DMS 273 (cell line): ENCODE data around the gene OSBPL10.
"Not testable (repeated sequence)": the region's sequence is repeated elsewhere in the genome, so short reads cannot be mapped to it uniquely, and the experiment has no call there.

Source experiments
- DNase-seq: peaks from one replicate; lab custom pipeline; 2025; ENCODE audit not compliant: unreplicated experiment; lab: John Stamatoyannopoulos, UW

OSBPL10 gene

GRCh38 chr3:31981206-31982181 lies at the start of gene OSBPL10, which contains the start of gene ZNF860:
TSS of gene OSBPL10 (minus strand) at chr3:31981262. CDS start at chr3:31981179, 83 bp downstream.
TSS of gene ZNF860 (plus strand) at chr3:31981750. CDS start at chr3:31989080, 7,330 bp downstream.
- peak; percentile 87 for DNase-seq

DNA sequence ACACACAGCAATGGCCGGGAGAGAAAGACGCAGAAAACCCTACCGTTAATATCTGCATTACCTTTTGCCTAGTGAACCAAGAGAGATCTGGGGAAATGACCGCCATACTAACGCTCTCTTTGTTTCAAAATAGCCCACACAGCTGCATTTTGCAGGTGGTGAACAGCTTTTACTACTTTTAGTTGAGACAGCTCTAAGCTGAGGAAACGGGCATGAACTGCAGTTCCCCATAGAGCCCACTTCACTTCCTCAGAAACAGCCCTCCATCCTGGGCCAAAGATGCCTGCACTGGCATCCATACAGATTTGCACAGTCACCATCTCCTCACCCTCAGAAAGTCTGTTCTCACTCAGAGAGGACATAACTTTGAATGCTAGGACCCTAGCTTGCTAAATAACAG lies 45.5 kb upstream of the OSBPL10 start:
- DNase-seq: no peak

- DNase-seq: no peak
Measured at GRCh38 chr3:32022947-32023346, 41.9 kb upstream of the OSBPL10 start.

- DNase-seq: no peak
Measured at GRCh38 chr3:32021748-32022147, 40.7 kb upstream of the OSBPL10 start.

GRCh38 chr3:32021155-32021554 lies 40.1 kb upstream of the OSBPL10 start:
- DNase-seq: no peak

DNA sequence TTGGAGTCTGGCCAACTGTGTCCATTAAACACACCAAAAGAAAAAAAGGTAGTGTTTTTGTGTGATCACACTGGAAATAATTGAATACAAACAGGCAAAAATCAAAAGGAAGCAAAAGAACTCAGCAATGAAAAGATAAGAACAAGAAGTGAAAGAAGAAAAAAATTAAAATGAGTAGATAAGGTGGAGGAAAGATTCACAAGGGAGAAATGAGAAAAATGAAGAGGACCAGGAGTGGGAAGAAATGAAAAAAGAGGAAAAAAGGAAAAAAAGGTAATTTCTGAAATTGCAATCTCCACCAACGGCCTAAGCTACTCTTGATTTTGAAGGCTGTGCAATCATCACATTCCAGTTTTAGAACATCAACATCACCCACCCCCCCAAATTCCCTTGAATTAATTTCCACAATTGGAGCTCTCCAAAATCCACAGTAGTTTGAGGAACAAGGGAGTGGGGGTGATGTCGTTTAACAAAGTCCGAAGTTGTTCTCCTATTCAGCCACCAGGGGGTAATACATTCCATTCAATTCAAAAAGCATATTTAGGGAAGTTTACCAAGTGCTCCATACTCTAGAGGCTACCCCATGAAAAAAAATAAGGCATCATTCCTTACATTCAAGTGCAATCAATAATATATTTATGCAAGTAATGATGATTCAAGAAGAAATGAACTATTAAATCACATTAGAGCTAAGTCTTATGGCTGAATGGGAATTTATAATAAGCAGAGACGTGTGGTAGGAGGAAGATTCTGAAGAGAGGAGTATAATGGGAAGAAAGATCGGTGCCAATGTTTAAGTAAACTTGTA lies 37.9 kb upstream of the OSBPL10 start:
- DNase-seq: peak; percentile 62

DNA sequence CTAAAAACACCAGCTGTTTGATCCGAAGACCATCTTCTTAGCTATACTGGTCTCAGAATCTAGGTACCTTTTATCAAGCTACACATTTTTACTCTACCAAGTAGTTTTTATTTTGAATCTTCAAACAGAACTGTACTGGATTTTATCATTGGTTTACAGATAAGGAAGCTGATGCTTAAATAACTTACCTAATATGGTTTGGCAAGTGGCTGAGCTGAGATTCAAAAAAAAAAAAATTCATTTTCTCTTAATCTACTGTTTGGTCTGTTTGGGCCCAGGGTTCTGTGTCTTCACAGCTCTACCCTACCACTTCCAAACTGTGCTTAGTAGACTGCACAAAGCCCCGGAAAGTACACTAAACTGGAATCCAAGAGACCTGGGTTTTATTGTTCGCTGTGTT lies 36.2 kb upstream of the OSBPL10 start:
- no peak for DNase-seq

DNA sequence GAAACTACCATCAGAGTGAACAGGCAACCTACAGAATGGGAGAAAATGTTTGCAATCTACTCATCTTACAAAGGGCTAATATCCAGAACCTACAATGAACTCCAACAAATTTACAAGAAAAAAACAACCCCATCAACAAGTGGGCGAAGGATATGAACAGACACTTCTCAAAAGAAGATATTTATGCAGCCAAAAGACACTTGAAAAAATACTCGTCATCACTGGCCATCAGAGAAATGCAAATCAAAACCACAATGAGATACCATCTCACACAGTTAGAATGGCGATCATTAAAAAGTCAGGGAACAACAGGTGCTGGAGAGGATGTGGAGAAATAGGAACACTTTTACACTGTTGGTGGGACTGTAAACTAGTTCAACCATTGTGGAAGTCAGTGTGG lies 34.6 kb upstream of the OSBPL10 start:
- not testable (repeated sequence) for DNase-seq

GRCh38 chr3:32010699-32011098 lies 29.6 kb upstream of the OSBPL10 start:
- DNase-seq: not testable (repeated sequence)

DNA sequence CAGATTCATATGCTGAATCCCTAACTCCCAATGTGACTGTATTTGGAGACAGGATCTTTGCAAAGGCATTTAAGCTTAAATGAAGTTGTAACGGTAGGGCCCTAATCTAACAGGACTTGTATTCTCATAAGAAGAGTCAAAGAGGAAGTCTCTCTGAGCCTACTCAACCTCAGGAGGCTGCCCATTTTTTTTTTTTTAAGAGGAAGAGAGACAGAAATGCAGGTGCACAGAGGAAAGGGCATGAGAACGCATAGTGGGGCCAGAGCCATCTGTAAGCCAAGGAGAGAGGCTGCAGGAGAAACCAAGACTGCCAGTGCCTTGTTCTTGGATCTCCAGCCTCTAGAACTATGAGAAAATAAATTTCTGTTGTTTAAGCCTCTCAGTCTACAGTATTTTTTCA lies 28.9 kb upstream of the OSBPL10 start:
- no peak for DNase-seq

DNA sequence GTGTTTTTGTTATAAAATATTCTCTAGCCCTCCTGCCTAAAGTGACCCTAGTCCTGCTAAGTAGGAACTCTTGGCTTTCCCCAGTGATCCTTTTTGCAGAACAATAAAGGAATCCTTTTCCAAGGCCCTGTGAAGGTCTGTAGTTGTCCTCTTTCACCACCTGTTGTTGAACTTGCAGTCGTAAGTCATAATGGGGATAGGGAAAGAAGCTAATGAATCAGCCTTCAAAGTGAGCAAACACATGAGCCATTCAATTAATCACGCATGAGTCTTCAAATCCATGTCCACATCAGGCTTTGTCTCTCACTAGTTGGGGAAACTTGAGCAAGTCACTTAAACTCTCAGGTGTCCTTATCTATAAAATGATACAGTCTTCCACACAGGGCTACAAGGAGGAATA lies 28.0 kb upstream of the OSBPL10 start:
- no peak for DNase-seq

GRCh38 chr3:32004113-32004765 lies 23.2 kb upstream of the OSBPL10 start:
- DNase-seq: peak; percentile 82

- DNase-seq: no peak
Measured at GRCh38 chr3:32003380-32003779, 22.3 kb upstream of the OSBPL10 start.

DNA sequence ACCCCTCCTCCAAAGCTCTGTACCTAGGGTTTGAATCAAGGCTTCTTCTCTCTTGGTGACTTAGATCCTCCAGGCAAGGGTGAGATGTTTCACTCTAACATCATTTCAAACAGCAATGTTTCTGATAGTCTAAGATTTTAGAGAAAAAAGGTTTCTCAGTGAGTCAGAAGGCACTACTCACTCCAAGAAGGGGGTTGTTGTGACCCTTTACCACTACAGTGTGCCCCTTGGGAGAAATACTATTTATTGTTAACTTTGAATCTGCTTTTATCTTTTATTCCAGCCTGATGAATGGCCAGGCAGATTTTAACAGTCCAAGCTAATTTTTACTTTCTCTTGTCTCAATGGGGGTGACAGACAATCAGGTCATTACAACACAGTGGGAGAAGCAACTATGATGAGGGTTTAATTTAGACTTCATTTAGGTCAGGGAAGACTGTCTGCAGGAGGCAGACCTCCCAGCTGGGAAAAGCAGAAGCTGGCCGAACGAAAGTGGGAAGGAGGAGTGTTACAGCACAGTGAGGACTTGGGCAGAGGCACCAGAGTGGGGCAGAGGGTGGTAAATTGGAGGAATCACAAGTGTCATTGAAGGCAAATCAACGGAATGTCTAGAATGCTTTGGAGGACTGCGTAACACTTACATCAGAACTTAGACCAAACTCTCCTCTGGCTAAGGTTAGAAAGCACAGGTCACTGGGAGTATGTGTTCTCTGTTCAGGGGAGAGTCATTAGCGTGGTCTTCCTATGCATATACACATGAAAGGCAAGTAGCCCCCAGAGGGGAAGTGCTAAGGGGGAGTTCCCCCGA lies 21.7 kb upstream of the OSBPL10 start:
- DNase-seq: no peak

DNA sequence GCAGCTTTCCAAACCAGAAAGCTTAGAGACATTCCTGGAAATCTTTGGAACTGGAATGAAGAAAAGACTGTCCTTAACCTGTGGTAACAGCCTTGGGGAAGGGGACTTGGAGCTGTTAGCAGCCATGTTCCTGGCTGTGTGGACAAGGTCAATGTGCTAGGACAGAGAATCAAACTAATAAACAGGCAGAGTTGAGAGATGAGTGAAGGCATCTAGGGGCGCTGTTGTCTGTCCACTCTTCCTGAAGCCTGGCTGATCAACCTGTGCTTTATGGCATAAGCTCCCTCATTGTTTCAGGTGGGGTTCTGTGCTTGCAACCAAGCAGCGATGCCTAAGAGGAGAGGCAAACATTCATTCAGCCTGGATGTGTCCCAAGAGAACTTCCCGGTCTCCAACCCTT lies 19.8 kb upstream of the OSBPL10 start:
- no peak for DNase-seq

DNA sequence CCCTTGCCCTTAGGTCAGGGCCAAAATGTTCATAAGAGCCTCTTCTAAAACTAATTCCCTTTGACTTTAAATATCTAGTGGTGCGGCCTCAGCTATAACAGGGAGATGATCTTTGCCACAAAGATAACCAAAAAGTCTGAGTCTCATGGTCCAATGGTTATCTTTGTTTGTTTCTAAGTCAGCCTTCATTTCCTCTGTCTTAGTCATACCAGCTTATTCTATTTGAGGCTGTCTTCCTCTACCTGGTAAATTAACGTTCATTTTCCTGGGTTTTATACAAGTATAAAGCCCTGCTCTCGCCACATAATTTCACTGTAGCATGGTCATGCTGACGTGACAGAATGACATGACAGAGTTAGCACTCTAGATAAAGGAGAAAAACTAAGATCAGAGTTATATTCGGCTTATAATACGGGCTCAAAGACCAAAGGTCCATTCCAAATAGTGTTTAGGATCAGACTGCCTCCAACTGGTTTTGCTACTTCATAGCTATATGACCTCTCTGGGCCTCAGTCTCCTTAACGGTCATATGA lies 18.9 kb upstream of the OSBPL10 start:
- no peak for DNase-seq

DNA sequence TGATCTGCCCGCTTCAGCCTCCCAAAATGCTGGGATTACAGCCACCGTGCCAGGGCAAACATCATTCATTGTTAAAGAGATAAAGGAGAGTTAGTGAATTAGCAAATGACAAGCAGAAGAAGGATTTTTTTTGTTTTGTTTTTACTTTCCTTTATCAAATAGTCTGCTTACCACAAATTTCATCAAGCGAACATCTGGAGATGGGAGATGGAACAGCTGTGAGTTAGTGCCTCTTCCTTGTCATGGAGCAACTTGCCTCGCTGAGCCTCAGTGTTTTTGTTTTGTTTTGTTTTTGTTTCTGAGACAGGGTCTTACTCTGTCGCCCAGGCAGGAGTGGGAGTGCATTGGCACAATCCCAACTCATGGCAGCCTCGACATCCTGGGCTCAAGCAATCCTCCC lies 16.4 kb upstream of the OSBPL10 start:
- no peak for DNase-seq

- no peak for DNase-seq
Measured at GRCh38 chr3:31996195-31996594, 15.1 kb upstream of the OSBPL10 start.

- DNase-seq: not testable (repeated sequence)
Measured at GRCh38 chr3:31995026-31995425, 14.0 kb upstream of the OSBPL10 start.

GRCh38 chr3:31993843-31994242 lies 12.8 kb upstream of the OSBPL10 start:
- DNase-seq: no peak
